IMR-90 (cell line): ENCODE data around the gene CSRP2. TPM values are rescaled to one million over a fixed set of nuclear protein-coding genes. Genes with fewer than 3 reads are reported as not detected.

Experiments used
- ATAC-seq: fragments of 200-7000 bp; cut with Tn5 transposase; 2 replicates; pipeline ENCODE4 v1.9.1; 2020; ENCODE audit warnings: low read depth, mild to moderate bottlenecking, moderate library complexity
- BruUV-seq: library from RNA; stranded (reverse); fragments of 400-500 nt; replicated peaks from 2 replicates; lab custom pipeline; 2021; lab: Mats Ljungman, UMichigan
- CTCF ChIA-PET: fragments of 300-600 bp; formaldehyde crosslinking; extraction: SDS; loops from one replicate; lab custom pipeline; 2021; ENCODE audit warnings: antibody characterized with exemption; lab: Yijun Ruan, JAX
- POLR2A ChIA-PET: fragments of 300-600 bp; sonication (Branson Sonifier 250); formaldehyde crosslinking; loops from one replicate; lab custom pipeline; 2022; ENCODE audit warnings: antibody characterized with exemption; ENCODE audit not compliant: unreplicated experiment; lab: Charles Lee
- DNase-seq: peaks from one replicate; pipeline ENCODE4 v3.0.0; 2013
- H2AFZ ChIP-seq: replicated peaks from 2 replicates; pipeline ENCODE3; 2013; ENCODE audit warnings: low read length, mild to moderate bottlenecking; ENCODE audit not compliant: poor library complexity
- H2AK5ac ChIP-seq: 2 replicates; pipeline ENCODE4 v1.6.1; 2013; ENCODE audit warnings: low read depth, low read length, inconsistent platforms
- H2AK9ac ChIP-seq: replicated peaks from 2 replicates; pipeline ENCODE3; 2013; ENCODE audit warnings: mild to moderate bottlenecking, low read depth, low read length, moderate library complexity; ENCODE audit not compliant: poor library complexity
- H2BK120ac ChIP-seq: 2 replicates; pipeline ENCODE4 v1.6.1; 2013; ENCODE audit warnings: low read depth, low read length, inconsistent platforms
- H2BK15ac ChIP-seq: 3 replicates; pipeline ENCODE4 v1.6.1; 2013; ENCODE audit warnings: low read depth, low read length, inconsistent platforms
- H2BK20ac ChIP-seq: 2 replicates; pipeline ENCODE4 v1.6.1; 2013; ENCODE audit warnings: low read depth, mild to moderate bottlenecking, inconsistent platforms, low read length, moderate library complexity
- H2BK5ac ChIP-seq: 2 replicates; pipeline ENCODE4 v1.6.1; 2013; ENCODE audit warnings: mild to moderate bottlenecking, low read depth, low read length, inconsistent platforms; ENCODE audit not compliant: poor library complexity, severe bottlenecking
- H3K14ac ChIP-seq: replicated peaks from 2 replicates; pipeline ENCODE4 v1.6.1; 2013; ENCODE audit warnings: low read depth, low read length, inconsistent platforms
- H3K18ac ChIP-seq: 2 replicates; pipeline ENCODE4 v1.6.1; 2013; ENCODE audit warnings: low read depth, low read length, control low read depth
- H3K23ac ChIP-seq: 2 replicates; pipeline ENCODE4 v1.6.1; 2013; ENCODE audit warnings: low read depth, low read length, inconsistent platforms
- H3K27ac ChIP-seq: 2 replicates; pipeline ENCODE4 v1.5.1; 2013; ENCODE audit warnings: mild to moderate bottlenecking, control low read depth, low read length; ENCODE audit not compliant: insufficient read depth
- H3K27me3 ChIP-seq: 2 replicates; pipeline ENCODE4 v1.6.1; 2013; ENCODE audit warnings: low read length; ENCODE audit not compliant: control insufficient read depth, insufficient read depth
- H3K36me3 ChIP-seq: 2 replicates; pipeline ENCODE4 v1.6.1; 2013; ENCODE audit warnings: low read length, mixed read lengths; ENCODE audit not compliant: control insufficient read depth, insufficient read depth
- H3K4ac ChIP-seq: 2 replicates; pipeline ENCODE4 v1.6.1; 2013; ENCODE audit warnings: low read depth, low read length, inconsistent platforms
- H3K4me1 ChIP-seq: 2 replicates; pipeline ENCODE4 v1.6.1; 2013; ENCODE audit warnings: low read length, mixed read lengths; ENCODE audit not compliant: control insufficient read depth, insufficient read depth
- H3K4me2 ChIP-seq: 2 replicates; pipeline ENCODE4 v1.6.1; 2013; ENCODE audit warnings: low read depth, mild to moderate bottlenecking, control low read depth, low read length, moderate library complexity
- H3K4me3 ChIP-seq: 2 replicates; pipeline ENCODE4 v1.5.1; 2013; ENCODE audit warnings: low read depth, mild to moderate bottlenecking, control low read depth, low read length, moderate library complexity; ENCODE audit not compliant: insufficient read depth
- H3K56ac ChIP-seq: 2 replicates; pipeline ENCODE4 v1.6.1; 2013; ENCODE audit warnings: low read length, inconsistent platforms; ENCODE audit not compliant: insufficient read depth; ENCODE audit errors: extremely low read depth
- H3K79me1 ChIP-seq, 2 experiments: 2 replicates each; pipeline ENCODE4 v1.6.1; 2013; ENCODE audit warnings: low read length in 2 of 2, inconsistent platforms in 1 of 2, low read depth in 1 of 2
- H3K9ac ChIP-seq: 2 replicates; pipeline ENCODE4 v1.6.1; 2013; ENCODE audit warnings: low read depth, low read length, control low read depth
- H3K9me1 ChIP-seq: 2 replicates; pipeline ENCODE4 v1.6.1; 2013; ENCODE audit warnings: low read length, inconsistent platforms; ENCODE audit not compliant: insufficient read depth
- H3K9me3 ChIP-seq: 2 replicates; pipeline ENCODE4 v1.6.1; 2013; ENCODE audit warnings: low read length; ENCODE audit not compliant: control insufficient read depth, insufficient read depth
- H4K20me1 ChIP-seq: 2 replicates; pipeline ENCODE4 v1.6.1; 2013; ENCODE audit warnings: low read length, inconsistent platforms; ENCODE audit not compliant: insufficient read depth
- H4K5ac ChIP-seq: 2 replicates; pipeline ENCODE4 v1.6.1; 2013; ENCODE audit warnings: mild to moderate bottlenecking, low read depth, low read length, control low read depth
- H4K8ac ChIP-seq, 2 experiments: 2 replicates each; pipeline ENCODE4 v1.6.1; 2013; ENCODE audit warnings: low read depth in 2 of 2, low read length in 2 of 2, control low read depth in 1 of 2, inconsistent platforms in 1 of 2
- H4K91ac ChIP-seq: 2 replicates; pipeline ENCODE4 v1.6.1; 2013; ENCODE audit warnings: low read depth, low read length, inconsistent platforms; ENCODE audit not compliant: insufficient read depth
- BHLHE40 ChIP-seq: fragments of 150-350 bp; IDR thresholded peaks from 2 replicates; pipeline ENCODE4 v1.6.1; 2016; ENCODE audit warnings: mild to moderate bottlenecking, low read depth, low read length
- CEBPB ChIP-seq: IDR thresholded peaks from 2 replicates; pipeline ENCODE4 v1.6.1; 2012; ENCODE audit warnings: low read depth, low read length, improper control_type of control experiment
- CHD1 ChIP-seq: IDR thresholded peaks from 2 replicates; pipeline ENCODE4 v1.6.1; 2012; ENCODE audit warnings: low read depth, low read length, improper control_type of control experiment
- FOS ChIP-seq: fragments of 150-350 bp; IDR thresholded peaks from 2 replicates; pipeline ENCODE4 v1.6.1; 2016; ENCODE audit warnings: low read depth, low read length
- MAFK ChIP-seq: IDR thresholded peaks from 2 replicates; pipeline ENCODE4 v1.6.1; 2012; ENCODE audit warnings: low read depth, low read length, improper control_type of control experiment
- MAZ ChIP-seq: IDR thresholded peaks from 2 replicates; pipeline ENCODE4 v1.6.1; 2012; ENCODE audit warnings: low read depth, mild to moderate bottlenecking, low read length, improper control_type of control experiment, moderate library complexity, borderline replicate concordance
- MXI1 ChIP-seq: IDR thresholded peaks from 2 replicates; pipeline ENCODE4 v1.6.1; 2012; ENCODE audit warnings: low read depth, mild to moderate bottlenecking, low read length, moderate library complexity, borderline replicate concordance
- POLR2A ChIP-seq: IDR thresholded peaks from 2 replicates; pipeline ENCODE4 v1.6.1; 2012; ENCODE audit warnings: mild to moderate bottlenecking, low read depth, low read length
- RAD21 ChIP-seq: IDR thresholded peaks from 2 replicates; pipeline ENCODE4 v1.6.1; 2012; ENCODE audit warnings: low read length, improper control_type of control experiment
- RCOR1 ChIP-seq: IDR thresholded peaks from 2 replicates; pipeline ENCODE4 v1.6.1; 2012; ENCODE audit warnings: mild to moderate bottlenecking, low read length, improper control_type of control experiment; ENCODE audit not compliant: insufficient replicate concordance
- RFX5 ChIP-seq: IDR thresholded peaks from 2 replicates; pipeline ENCODE4 v1.8.0; 2012; ENCODE audit warnings: low read depth, mild to moderate bottlenecking, low read length, moderate library complexity
- WGBS, 2 experiments: methylation state at CpG; one replicate each; pipeline versions ENCODE4 v1.1.5 to v1.1.7; 2013; ENCODE audit warnings: missing lambda C conversion rate in 2 of 2; ENCODE audit not compliant: insufficient read length in 1 of 2; ENCODE audit errors: extremely low coverage in 2 of 2; 5-methylcytosine and 5-hydroxymethylcytosine counted together
- dilution Hi-C: fragments of 300-500 bp; cut with HindIII; formaldehyde crosslinking; loops from one replicate; pipeline ENCODE4 v1.14.3; 2018; ENCODE audit warnings: low sequenced_read_pairs; ENCODE audit not compliant: unreplicated experiment
- in situ Hi-C: fragments of 300-500 bp; cut with MboI; formaldehyde crosslinking; loops from 3 replicates; pipeline ENCODE4 v1.14.3; 2019; ENCODE audit warnings: low sequenced_read_pairs, inconsistent platforms, mixed read lengths
- intact Hi-C: fragments of 100-400 bp; cut with micrococcal nuclease; formaldehyde crosslinking; loops from 2 replicates; pipeline ENCODE4 v1.10.0; 2022
- polyA plus RNA-seq, 3 experiments: library from polyadenylated mRNA; depleted of rRNA; stranded (reverse); fragments of >200 nt; gene quantifications; 2 replicates each; pipeline ENCODE4 v1.2.3, GENCODE V29; 2012; ENCODE audit warnings: low replicate concordance in 1 of 3
- total RNA-seq: library from RNA; depleted of rRNA; stranded (reverse); fragments of >200 nt; gene quantifications from 2 replicates; pipeline ENCODE4 v1.2.3, GENCODE V29; 2012
- TF ChIP-seq, protein P1 (sequence below): fragments of 150-350 bp; IDR thresholded peaks from 2 replicates; pipeline ENCODE4 v1.6.1; 2017; ENCODE audit warnings: mild to moderate bottlenecking, antibody characterized with exemption, low read length, low read depth

The CSRP2 gene
- total and polyA plus RNA-seq, 2 of the 4 experiments (the other 2 are of a cell fraction): 156 to 179 TPM

DNA sequence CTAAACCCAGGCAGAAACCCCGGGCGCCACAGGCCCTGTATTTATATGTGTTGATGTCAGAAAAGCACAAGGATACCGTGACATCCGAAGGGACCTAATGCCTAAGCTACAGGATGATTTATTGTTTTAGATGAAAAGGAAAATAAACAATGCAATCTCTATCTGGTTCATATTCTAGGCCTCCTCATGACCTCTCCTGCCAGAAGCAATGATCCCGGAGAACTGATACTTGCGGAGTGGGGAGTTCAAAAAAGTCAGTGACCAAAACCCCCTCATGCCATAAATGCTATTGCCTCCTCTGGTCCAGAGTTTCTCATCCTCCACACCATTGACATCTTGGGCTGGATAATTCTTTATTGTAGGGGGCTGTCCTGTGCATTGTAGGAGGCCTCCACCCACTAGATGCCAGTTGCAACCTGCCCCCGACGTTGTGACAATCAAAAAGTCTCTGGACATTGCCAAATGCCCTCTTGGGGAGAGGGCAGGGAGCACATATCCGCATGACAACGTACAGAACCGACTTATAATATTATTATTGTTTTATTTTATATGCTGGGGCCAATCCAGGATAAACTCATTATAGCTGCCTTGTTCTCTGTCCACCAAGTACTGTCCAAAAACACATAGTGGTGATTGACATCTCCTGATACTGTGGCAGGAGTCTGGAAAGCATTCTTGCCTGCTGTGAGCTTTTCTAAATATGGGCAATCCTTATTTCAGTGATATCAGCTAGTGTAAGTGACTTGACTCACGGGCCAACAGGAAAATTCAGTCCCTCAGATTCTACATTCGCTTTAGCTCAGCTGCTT is 1.1 kb upstream of the CSRP2 start:
- peak overlapping the region; percentile 93 for H3K23ac ChIP-seq
- peak overlapping the region; percentile 96 for H3K14ac ChIP-seq
- no peaks in the 10 kb centered on the region for H3K27me3 ChIP-seq
- dilution Hi-C loops (no loop called here), in situ Hi-C loops (no loop called here), intact Hi-C loops (loop anchor here (1.0 to 5.0 kb wide), 4 partner anchors 17 to 131 kb away; no protein-coding TSS in a partner anchor)
- H3K27ac ChIP-seq: peak overlapping the region; percentile 89
- peak overlapping the region; percentile 92; the same call in 2 of the 3 replicates for H2BK15ac ChIP-seq
- no peaks in the 10 kb centered on the region for H3K36me3 ChIP-seq
- peak overlapping the region; percentile 61 for H3K9ac ChIP-seq
- WGBS, 2 experiments: 0% methylated on average over 1 of the region's 13 CpGs; no CpG with 5 or more reads in 1 of the 2 experiments
- peaks cover 14% of the 10 kb centered on the region for H3K4me1 ChIP-seq
- H4K20me1 ChIP-seq: peaks cover 15% of the 10 kb centered on the region; the same call in 1 of the 2 replicates
- TF ChIP-seq BHLHE40 (peak; percentile 65; the same call in 1 of the 2 replicates), CEBPB (no peak; the same call in 1 of the 2 replicates), FOS (no peak), POLR2A (no peak), MAFK (0 out of 2 replicates have a peak, but pooled peaks have one; percentile 17), CHD1 (no peak), RFX5 (peak; percentile 41; the same call in 1 of the 2 replicates), RCOR1 (peak; percentile 47), MXI1 (no peak), RAD21 (no peak; the same call in 1 of the 2 replicates), MAZ (no peak)
- TF ChIP-seq, protein P1, sequence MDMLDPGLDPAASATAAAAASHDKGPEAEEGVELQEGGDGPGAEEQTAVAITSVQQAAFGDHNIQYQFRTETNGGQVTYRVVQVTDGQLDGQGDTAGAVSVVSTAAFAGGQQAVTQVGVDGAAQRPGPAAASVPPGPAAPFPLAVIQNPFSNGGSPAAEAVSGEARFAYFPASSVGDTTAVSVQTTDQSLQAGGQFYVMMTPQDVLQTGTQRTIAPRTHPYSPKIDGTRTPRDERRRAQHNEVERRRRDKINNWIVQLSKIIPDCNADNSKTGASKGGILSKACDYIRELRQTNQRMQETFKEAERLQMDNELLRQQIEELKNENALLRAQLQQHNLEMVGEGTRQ: no peak
- BruUV-seq: no TSS peak
- H4K91ac ChIP-seq: peak overlapping the region; percentile 91; the same call in 1 of the 2 replicates
- peak overlapping the region; percentile 86 for H2BK120ac ChIP-seq
- H3K56ac ChIP-seq: peak overlapping the region; percentile 93
- peak overlapping the region; percentile 3 for H2AK9ac ChIP-seq
- peak overlapping the region; percentile 82 for H3K18ac ChIP-seq
- H2AFZ ChIP-seq: peak overlapping the region; percentile 96
- H3K4me2 ChIP-seq: peak overlapping the region; percentile 82
- peaks cover 11 to 32% of the 10 kb centered on the region in 2 experiments for H3K79me1 ChIP-seq
- H4K8ac ChIP-seq: peak overlapping the region; percentile 64 to 88
- H2BK5ac ChIP-seq: peak overlapping the region; percentile 91
- peak overlapping the region; percentile 64 for H3K4me3 ChIP-seq
- ChIA-PET CTCF (interaction anchor here (0.5 to 3.7 kb wide), 6 partner anchors 10 to 436 kb away, joined by 3 to 15 read pairs (median 3); no protein-coding TSS in a partner anchor), POLR2A (interaction anchor here (1.0 kb wide), 1 partner anchor 13 kb away, joined by 6 read pairs; no protein-coding TSS in a partner anchor)
- peaks cover 2% of the 10 kb centered on the region for H3K9me3 ChIP-seq
- H3K9me1 ChIP-seq: peaks cover 17% of the 10 kb centered on the region
- H3K4ac ChIP-seq: peak overlapping the region; percentile 94
- peak overlapping the region; percentile 38 for H2BK20ac ChIP-seq
- peak overlapping the region; percentile 11 for H4K5ac ChIP-seq
- H2AK5ac ChIP-seq: peak overlapping the region; percentile 60
- ATAC-seq (peak; percentile 16; the same call in 1 of the 2 replicates), DNase-seq (peak; percentile 88)
